H1 (cell line): ENCODE data around the gene SETDB2. TPM values are rescaled to one million over a fixed set of nuclear protein-coding genes. Genes with fewer than 3 reads are reported as not detected.

Source experiments
- BCL11A ChIP-seq, 2 experiments: IDR thresholded peaks; one replicate each; pipeline ENCODE4 v1.6.1; 2011; ENCODE audit warnings: low read depth in 2 of 2, low read length in 2 of 2, mild to moderate bottlenecking in 2 of 2
- JUND ChIP-seq: IDR thresholded peaks from 2 replicates; pipeline ENCODE4 v1.6.1; 2011; ENCODE audit warnings: mild to moderate bottlenecking, improper control_type of control experiment, low read length
- polyA plus RNA-seq, 7 experiments: library from polyadenylated mRNA; depleted of rRNA in 3 of 7; stranded (reverse) in 5 of 7; unstranded in 2 of 7; fragments of >200 nt in 5 of 7; fragments of 200-250 nt in 2 of 7; gene quantifications; 1 replicate in 5 of 7; 2 replicates in 1 of 7; 4 replicates in 1 of 7; pipeline versions ENCODE4 v1.2.1 to v1.2.3, GENCODE V29; 2011 to 2013; ENCODE audit warnings: missing spikeins in 2 of 7, mixed read lengths in 2 of 7
- total RNA-seq: library from RNA; stranded (reverse); fragmentation: NEBNext Ultra II Directional; extraction: Animal tissue kit (Norgen Biotek cat#: 25700); gene quantifications from 2 replicates; pipeline ENCODE4 v1.2.1, GENCODE V29; 2021

SETDB2 gene
- total and polyA plus RNA-seq, 2 of the 8 experiments (the other 6 are each of a cell fraction or from before 2014, with no cell fraction given), result 1.2 to 6.1 TPM

- TF ChIP-seq JUND, result no peak
- no peak for TF ChIP-seq BCL11A (IDR thresholded peaks at IDR 0.05; ENCODE audit: low read depth in 2 of 2, low read length in 2 of 2)
Measured at GRCh38 chr13:49399801-49400472, 44.1 kb upstream of the SETDB2 start (continued).
